SK-N-SH (cell line): ENCODE results near the gene PLA2G5. TPM values are rescaled to one million over a fixed set of nuclear protein-coding genes. Genes with fewer than 3 reads are reported as not detected.

Source experiments
- CTCF ChIA-PET: fragments of 300-600, 350-600 bp; formaldehyde crosslinking; extraction: SDS; loops from one replicate; lab custom pipeline; 2021; lab: Yijun Ruan, JAX
- POLR2A ChIA-PET: fragments of 350-600 bp; sonication (Branson Sonifier 250); formaldehyde crosslinking; extraction: SDS; loops from one replicate; lab custom pipeline; 2020; ENCODE audit warnings: antibody characterized with exemption, inconsistent platforms; lab: Yijun Ruan, JAX
- DNase-seq: peaks from one replicate; pipeline ENCODE4 v3.0.0; 2012
- H2AFZ ChIP-seq: fragments of 200-600 bp; sonication (generic); 2 replicates; pipeline ENCODE4 v1.8.1; 2016; ENCODE audit warnings: antibody characterized with exemption, mild to moderate bottlenecking, low read depth
- H3F3A ChIP-seq: fragments of 200-600 bp; sonication (generic); replicated peaks from 2 replicates; pipeline ENCODE3; 2016; ENCODE audit warnings: antibody characterized with exemption, mild to moderate bottlenecking; ENCODE audit not compliant: insufficient read depth
- H3K27ac ChIP-seq, 2 experiments: fragments of 200-500 bp in 1 of 2; fragments of 200-600 bp in 1 of 2; sonication (Bioruptor generic) in 1 of 2; sonication (generic), shearing (Covaris generic) in 1 of 2; 2 replicates each; pipeline versions ENCODE4 v1.5.1 to v1.6.1; 2014 to 2016; ENCODE audit warnings: low read depth in 2 of 2, inconsistent platforms in 1 of 2, low read length in 1 of 2, mild to moderate bottlenecking in 1 of 2, mixed read lengths in 1 of 2
- H3K27me3 ChIP-seq: fragments of 200-600 bp; sonication (generic), shearing (Covaris generic); 2 replicates; pipeline ENCODE4 v1.6.1; 2016; ENCODE audit warnings: mixed run types; ENCODE audit not compliant: insufficient read depth
- H3K36me3 ChIP-seq, 2 experiments: fragments of 200-500 bp in 1 of 2; fragments of 200-600 bp in 1 of 2; sonication (Bioruptor generic) in 1 of 2; sonication (generic) in 1 of 2; replicated peaks in 1 of 2; 2 replicates each; pipeline versions ENCODE3 to v1.5.1; 2014 to 2016; ENCODE audit warnings: low read length in 1 of 2, mild to moderate bottlenecking in 1 of 2; ENCODE audit not compliant: insufficient read depth in 2 of 2, control insufficient read depth in 1 of 2
- H3K4me1 ChIP-seq, 2 experiments: fragments of 200-500 bp in 1 of 2; fragments of 200-600 bp in 1 of 2; sonication (Bioruptor generic) in 1 of 2; sonication (generic), shearing (Covaris generic) in 1 of 2; 2 replicates each; pipeline versions ENCODE4 v1.5.1 to v1.6.1; 2014 to 2016; ENCODE audit warnings: low read depth in 1 of 2, low read length in 1 of 2, mixed run types in 1 of 2; ENCODE audit not compliant: insufficient read depth in 2 of 2, control insufficient read depth in 1 of 2
- H3K4me2 ChIP-seq: fragments of 200-600 bp; sonication (generic), shearing (Covaris generic); 2 replicates; pipeline ENCODE4 v1.6.1; 2017; ENCODE audit warnings: mixed run types
- H3K4me3 ChIP-seq, 2 experiments: fragments of 200-500 bp in 1 of 2; fragments of 200-600 bp in 1 of 2; sonication (Bioruptor generic) in 1 of 2; sonication (generic), shearing (Covaris generic) in 1 of 2; 2 replicates each; pipeline versions ENCODE4 v1.5.1 to v1.8.1; 2014 to 2016; ENCODE audit warnings: low read depth in 2 of 2, inconsistent platforms in 1 of 2, low read length in 1 of 2, mild to moderate bottlenecking in 1 of 2, mixed read lengths in 1 of 2, moderate library complexity in 1 of 2
- H3K79me2 ChIP-seq: fragments of 200-600 bp; sonication (generic); 2 replicates; pipeline ENCODE4 v1.8.1; 2017; ENCODE audit warnings: mild to moderate bottlenecking; ENCODE audit not compliant: insufficient read depth
- H3K9ac ChIP-seq: fragments of 200-600 bp; sonication (generic); 2 replicates; pipeline ENCODE4 v1.6.1; 2017; ENCODE audit warnings: mixed run types
- H3K9me2 ChIP-seq: fragments of 200-600 bp; sonication (generic); 2 replicates; pipeline ENCODE4 v1.6.1; 2017; ENCODE audit warnings: mixed run types
- H3K9me3 ChIP-seq: fragments of 200-600 bp; sonication (generic); 2 replicates; pipeline ENCODE4 v1.6.1; 2017; ENCODE audit warnings: mixed run types, mild to moderate bottlenecking, moderate library complexity
- H4K20me1 ChIP-seq: fragments of 200-600 bp; sonication (generic); 2 replicates; pipeline ENCODE4 v1.6.1; 2017; ENCODE audit warnings: mild to moderate bottlenecking, mixed run types; ENCODE audit not compliant: insufficient read depth
- CHD2 ChIP-seq: fragments of 150-350 bp; IDR thresholded peaks from 2 replicates; pipeline ENCODE4 v1.6.1; 2018; ENCODE audit warnings: low read length; ENCODE audit not compliant: partially characterized antibody
- CTCF ChIP-seq: fragments of 200-600 bp; sonication (generic); IDR thresholded peaks from 2 replicates; pipeline ENCODE4 v1.6.1; 2017; ENCODE audit warnings: antibody characterized with exemption, mild to moderate bottlenecking, moderate library complexity
- ELF1 ChIP-seq: IDR thresholded peaks from 2 replicates; pipeline ENCODE4 v1.4.0; 2012
- EP300 ChIP-seq, 2 experiments: IDR thresholded peaks; 2 replicates each; pipeline versions ENCODE4 v1.4.0 to v1.6.1; 2012; ENCODE audit warnings: borderline replicate concordance in 1 of 2, low read depth in 1 of 2, low read length in 1 of 2
- FOXJ3 ChIP-seq: sonication (generic); formaldehyde crosslinking; IDR thresholded peaks from 2 replicates; pipeline ENCODE4 v1.5.1; 2020; ENCODE audit warnings: mild to moderate bottlenecking, missing genetic modification reagents
- GABPA ChIP-seq: IDR thresholded peaks from 2 replicates; pipeline ENCODE4 v1.4.0; 2012; ENCODE audit warnings: low read depth, mild to moderate bottlenecking
- GATA2 ChIP-seq: sonication (generic); formaldehyde crosslinking; IDR thresholded peaks from 2 replicates; pipeline ENCODE4 v1.5.0; 2020; ENCODE audit warnings: mild to moderate bottlenecking, missing genetic modification reagents
- IRF3 ChIP-seq: fragments of 150-350 bp; IDR thresholded peaks from 2 replicates; pipeline ENCODE4 v1.6.1; 2016; ENCODE audit warnings: mild to moderate bottlenecking, low read depth, low read length
- MAX ChIP-seq: IDR thresholded peaks from 2 replicates; pipeline ENCODE4 v1.4.0; 2012; ENCODE audit warnings: low read depth
- NFIC ChIP-seq: IDR thresholded peaks from 2 replicates; pipeline ENCODE4 v1.4.0; 2012; ENCODE audit warnings: borderline replicate concordance
- PBX3 ChIP-seq: IDR thresholded peaks from 2 replicates; pipeline ENCODE4; 2012
- POLR2AphosphoS5 ChIP-seq: IDR thresholded peaks from 2 replicates; pipeline ENCODE4 v1.6.1; 2012; ENCODE audit warnings: low read depth, low read length
- RAD21 ChIP-seq: IDR thresholded peaks from 2 replicates; pipeline ENCODE4 v1.6.1; 2012; ENCODE audit warnings: mild to moderate bottlenecking, low read length
- RCOR1 ChIP-seq: fragments of 150-350 bp; IDR thresholded peaks from 2 replicates; pipeline ENCODE4 v1.6.1; 2017; ENCODE audit warnings: antibody characterized with exemption, low read length
- RFX5 ChIP-seq: IDR thresholded peaks from 2 replicates; pipeline ENCODE4 v1.6.1; 2012; ENCODE audit warnings: mild to moderate bottlenecking, improper control_type of control experiment, low read length
- SIN3A ChIP-seq: IDR thresholded peaks from 2 replicates; pipeline ENCODE4 v1.6.1; 2012; ENCODE audit warnings: low read depth, mild to moderate bottlenecking, low read length, moderate library complexity, borderline replicate concordance
- SMC3 ChIP-seq: IDR thresholded peaks from 2 replicates; pipeline ENCODE4 v1.6.1; 2012; ENCODE audit warnings: low read depth, low read length, improper control_type of control experiment
- TEAD4 ChIP-seq: IDR thresholded peaks from 2 replicates; pipeline ENCODE4 v1.4.0; 2012; ENCODE audit warnings: mild to moderate bottlenecking, borderline replicate concordance; ENCODE audit not compliant: insufficient read depth
- ZBTB33 ChIP-seq: IDR thresholded peaks from 2 replicates; pipeline ENCODE4 v1.4.0; 2012; ENCODE audit warnings: low read depth, borderline replicate concordance
- WGBS: methylation state at CpG from one replicate; pipeline ENCODE4 v1.1.6; 2017; ENCODE audit warnings: low lambda C conversion rate; 5-methylcytosine and 5-hydroxymethylcytosine counted together
- polyA plus RNA-seq, 3 experiments: library from polyadenylated mRNA; depleted of rRNA; stranded (reverse); fragments of >200 nt; gene quantifications; 2 replicates each; pipeline ENCODE4 v1.2.3, GENCODE V29; 2012
- TF ChIP-seq, protein P1 (sequence below): fragments of 150-350 bp; IDR thresholded peaks from 2 replicates; pipeline ENCODE4 v1.6.1; 2017; ENCODE audit warnings: antibody characterized with exemption, low read length, low read depth, borderline replicate concordance

PLA2G5 gene
- polyA plus RNA-seq, 1 of the 3 experiments (the other 2 are of a cell fraction), result not detected

GRCh38 chr1:20134995-20135394 is 65.0 kb downstream of the PLA2G5 start:
- no peaks in the 10 kb centered on the region for H3K4me1 ChIP-seq
- H3K36me3 ChIP-seq, result no peaks in the 10 kb centered on the region
- TF ChIP-seq CTCF (no peak), POLR2AphosphoS5 (no peak), NFIC (no peak), FOXJ3 (CRISPR knock-in tag) (no peak), GABPA (no peak), PBX3 (no peak), RFX5 (no peak), GATA2 (no peak), RAD21 (no peak), EP300 (IDR thresholded peaks at IDR 0.05; ENCODE audit: borderline replicate concordance in 1 of 2, low read depth in 1 of 2, low read length in 1 of 2) (no peak), SIN3A (no peak), TEAD4 (no peak), IRF3 (no peak), ELF1 (no peak), MAX (no peak), RCOR1 (no peak), CHD2 (no peak), ZBTB33 (no peak), SMC3 (no peak)
- TF ChIP-seq, protein P1, sequence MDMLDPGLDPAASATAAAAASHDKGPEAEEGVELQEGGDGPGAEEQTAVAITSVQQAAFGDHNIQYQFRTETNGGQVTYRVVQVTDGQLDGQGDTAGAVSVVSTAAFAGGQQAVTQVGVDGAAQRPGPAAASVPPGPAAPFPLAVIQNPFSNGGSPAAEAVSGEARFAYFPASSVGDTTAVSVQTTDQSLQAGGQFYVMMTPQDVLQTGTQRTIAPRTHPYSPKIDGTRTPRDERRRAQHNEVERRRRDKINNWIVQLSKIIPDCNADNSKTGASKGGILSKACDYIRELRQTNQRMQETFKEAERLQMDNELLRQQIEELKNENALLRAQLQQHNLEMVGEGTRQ, result no peak
- CTCF ChIA-PET, result interaction anchor here (1.0 to 1.1 kb wide), 2 partner anchors 17 to 160 kb away, joined by 3 read pairs; no protein-coding TSS in a partner anchor
- H3K9ac ChIP-seq, result no peak overlapping the region
- H3K27ac ChIP-seq, result no peak overlapping the region
- no peak overlapping the region for H2AFZ ChIP-seq
- 40% methylated on average over 3 of the region's 3 CpGs for WGBS
- H3K4me3 ChIP-seq, result no peak overlapping the region
- no peaks in the 10 kb centered on the region for H3F3A ChIP-seq
- no peaks in the 10 kb centered on the region for H4K20me1 ChIP-seq
- H3K27me3 ChIP-seq, result no peaks in the 10 kb centered on the region
- no peak for DNase-seq
- H3K79me2 ChIP-seq, result no peaks in the 10 kb centered on the region
- H3K9me3 ChIP-seq, result no peaks in the 10 kb centered on the region
- POLR2A ChIA-PET, result no interaction called here
- H3K9me2 ChIP-seq, result no peaks in the 10 kb centered on the region
- no peak overlapping the region for H3K4me2 ChIP-seq
